Parathyroid adenoma (tissue), 2 donors: ENCODE measurements around the gene C14orf119.
A peak's percentile ranks its signal among the peaks of the same experiment; 100 is the strongest.

ENCODE experiments used
- H2AFZ ChIP-seq: fragments of 300-600 bp; sonication (generic); one replicate; pipeline ENCODE4 v1.7.0; 2017; ENCODE audit warnings: antibody characterized with exemption, mild to moderate bottlenecking
- H3K27ac ChIP-seq: fragments of 300-600 bp; sonication (generic); one replicate; pipeline ENCODE4 v1.7.0; 2017
- H3K27me3 ChIP-seq: fragments of 300-600 bp; sonication (generic); one replicate; pipeline ENCODE4 v1.7.0; 2017; ENCODE audit warnings: low read length; ENCODE audit not compliant: control insufficient read depth, insufficient read depth
- H3K36me3 ChIP-seq: fragments of 300-600 bp; sonication (generic); one replicate; pipeline ENCODE4 v1.7.0; 2017; ENCODE audit warnings: low read length; ENCODE audit not compliant: control insufficient read depth, insufficient read depth
- H3K4me1 ChIP-seq: fragments of 300-600 bp; sonication (generic); one replicate; pipeline ENCODE4 v1.7.0; 2017; ENCODE audit warnings: control low read depth
- H3K4me2 ChIP-seq: fragments of 300-600 bp; sonication (generic); one replicate; pipeline ENCODE4 v1.7.0; 2017; ENCODE audit warnings: low read length
- H3K4me3 ChIP-seq: fragments of 300-600 bp; sonication (generic); one replicate; pipeline ENCODE4 v1.7.0; 2017; ENCODE audit warnings: low read depth, low read length
- H3K79me2 ChIP-seq: fragments of 300-600 bp; sonication (generic); one replicate; pipeline ENCODE4 v1.7.0; 2017; ENCODE audit warnings: control low read depth
- H3K9ac ChIP-seq: fragments of 300-600 bp; sonication (generic); one replicate; pipeline ENCODE4 v1.7.0; 2017; ENCODE audit warnings: mild to moderate bottlenecking
- H3K9me3 ChIP-seq: fragments of 300-600 bp; sonication (generic); one replicate; pipeline ENCODE4 v1.7.0; 2017; ENCODE audit warnings: low read length; ENCODE audit not compliant: control insufficient read depth
- CTCF ChIP-seq: fragments of 300-600 bp; sonication (generic); IDR thresholded peaks from one replicate; pipeline ENCODE4 v1.7.0; 2017; ENCODE audit warnings: antibody characterized with exemption, mild to moderate bottlenecking
- donor health status: primary hyperparathyroidism.

C14orf119 gene

GRCh38 chr14:23147676-23148075 lies 52.4 kb downstream of the C14orf119 start:
- Histone ChIP-seq H2AFZ (no peak overlapping the region), H3K4me2 (peak overlapping the region; percentile 14), H3K4me1 (peaks cover 37% of the 10 kb centered on the region), H3K79me2 (peaks cover 19% of the 10 kb centered on the region), H3K4me3 (no peak overlapping the region), H3K9ac (no peak overlapping the region), H3K27ac (peak overlapping the region; percentile 64), H3K27me3 (no peaks in the 10 kb centered on the region), H3K36me3 (no peaks in the 10 kb centered on the region), H3K9me3 (no peaks in the 10 kb centered on the region)
- no peak for TF ChIP-seq CTCF

- no peaks in the 10 kb centered on the region for H3K36me3 ChIP-seq
- no peak overlapping the region for H2AFZ ChIP-seq
- no peaks in the 10 kb centered on the region for H3K27me3 ChIP-seq
- peak overlapping the region; percentile 64 for H3K27ac ChIP-seq
- peaks cover 39% of the 10 kb centered on the region for H3K4me1 ChIP-seq
- H3K4me3 ChIP-seq = no peak overlapping the region
- H3K9me3 ChIP-seq = no peaks in the 10 kb centered on the region
- no peak overlapping the region for H3K9ac ChIP-seq
- TF ChIP-seq CTCF = no peak
- H3K79me2 ChIP-seq = peaks cover 25% of the 10 kb centered on the region
- no peak overlapping the region for H3K4me2 ChIP-seq
Observed at GRCh38 chr14:23148591-23149249, 53.4 kb downstream of the C14orf119 start.

GRCh38 chr14:23149745-23150144 lies 54.4 kb downstream of the C14orf119 start:
- H3K27me3 ChIP-seq = no peaks in the 10 kb centered on the region
- H2AFZ ChIP-seq = no peak overlapping the region
- peak overlapping the region; percentile 33 for H3K27ac ChIP-seq
- TF ChIP-seq CTCF = no peak
- H3K9me3 ChIP-seq = no peaks in the 10 kb centered on the region
- peaks cover 49% of the 10 kb centered on the region for H3K4me1 ChIP-seq
- no peak overlapping the region for H3K4me3 ChIP-seq
- H3K36me3 ChIP-seq = no peaks in the 10 kb centered on the region
- H3K4me2 ChIP-seq = no peak overlapping the region
- H3K9ac ChIP-seq = no peak overlapping the region
- peaks cover 26% of the 10 kb centered on the region for H3K79me2 ChIP-seq
